Embryonic facial prominence (tissue), 1 donor: ENCODE results near the gene METTL1.

Source experiments
- DNase-seq: peaks from one replicate; pipeline ENCODE4 v3.0.0-alpha.2; 2016; ENCODE audit errors: extremely low spot score

The METTL1 gene

DNA sequence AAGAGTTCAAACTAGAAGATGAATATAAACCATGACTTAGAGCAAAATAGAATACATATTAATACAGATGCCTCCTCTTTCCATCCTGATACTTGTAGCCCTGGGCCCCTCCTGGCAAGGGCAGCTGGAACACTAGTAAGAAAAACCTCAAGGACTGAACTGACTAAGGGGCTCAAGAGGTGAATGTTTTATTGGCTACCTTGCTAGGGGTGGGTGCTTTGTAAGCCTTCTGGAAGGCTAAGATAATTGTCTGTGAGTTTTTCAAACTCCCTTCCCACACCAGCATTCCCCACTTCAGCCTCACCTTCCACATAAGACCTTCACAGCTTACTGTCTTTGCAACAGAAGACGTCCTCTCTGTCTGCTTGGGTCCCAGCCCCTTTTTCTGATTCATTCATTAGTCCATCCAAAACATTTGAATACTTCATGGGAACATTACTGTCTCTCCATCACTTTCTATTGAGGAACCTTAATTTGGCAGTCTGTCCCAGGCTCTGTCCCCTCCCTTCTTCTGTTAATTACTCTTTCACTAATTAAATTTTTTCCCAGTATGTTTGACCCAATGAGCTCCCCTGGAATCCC, 18.1 kb downstream of the METTL1 start:
- DNase-seq: no peak

- no peak for DNase-seq
Observed at GRCh38 chr12:57752668-57753000, 19.3 kb downstream of the METTL1 start.

DNA sequence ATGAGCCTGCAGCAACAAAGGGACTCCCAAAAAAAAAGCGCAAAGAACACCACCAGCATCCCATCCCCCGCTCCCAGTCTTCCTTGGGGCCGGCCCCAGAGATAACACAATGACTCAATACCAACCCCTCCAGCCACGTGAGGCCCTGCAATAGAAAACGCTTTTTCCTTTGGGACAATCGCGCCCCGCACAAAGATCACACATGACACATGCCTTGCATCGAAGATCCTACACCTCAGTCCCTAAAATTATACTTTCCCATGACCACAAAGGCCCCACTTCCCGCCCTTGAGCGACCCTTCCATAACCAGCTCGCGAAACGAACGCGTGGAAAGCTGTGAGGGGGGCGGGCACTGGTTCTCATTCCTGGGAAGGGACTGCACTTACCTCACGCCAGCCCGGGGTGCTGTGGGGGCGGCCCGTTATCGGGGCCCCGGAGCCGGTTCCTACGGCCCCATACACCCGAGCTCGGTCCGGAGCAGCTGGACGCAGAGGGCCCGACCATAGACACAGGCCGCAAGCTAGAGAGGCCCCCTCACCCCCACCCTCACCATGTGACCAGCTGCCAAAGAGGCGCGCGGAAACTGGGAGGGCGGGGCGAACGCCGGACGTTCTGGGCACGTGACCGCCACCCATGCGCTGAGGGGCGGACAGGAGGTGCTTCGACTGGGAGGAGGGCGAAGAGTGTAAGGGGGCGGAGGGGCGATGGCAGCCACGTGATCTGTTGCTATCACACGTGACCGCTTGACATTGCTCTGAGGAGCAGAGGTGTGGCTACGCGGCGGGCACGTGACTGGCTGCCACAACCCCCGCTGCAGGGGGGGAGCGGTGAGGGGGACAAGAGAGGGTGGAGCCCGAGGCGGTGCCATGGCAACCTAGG, 19.9 kb downstream of the METTL1 start, which contains the start of gene CDK4:
CDK4 (minus strand) TSS at position 523 of the 880 bp plus-strand sequence. CDS start 593 bp downstream, outside the sequence.
- peak; percentile 99 for DNase-seq

- DNase-seq: no peak
Observed at GRCh38 chr12:57751432-57751787, 20.5 kb downstream of the METTL1 start.

- DNase-seq: no peak
Observed at GRCh38 chr12:57750561-57751431, 21.1 kb downstream of the METTL1 start.

GRCh38 chr12:57749061-57749460, 22.8 kb downstream of the METTL1 start:
- DNase-seq: no peak

GRCh38 chr12:57746025-57746424, 25.9 kb downstream of the METTL1 start:
- DNase-seq: no peak

DNA sequence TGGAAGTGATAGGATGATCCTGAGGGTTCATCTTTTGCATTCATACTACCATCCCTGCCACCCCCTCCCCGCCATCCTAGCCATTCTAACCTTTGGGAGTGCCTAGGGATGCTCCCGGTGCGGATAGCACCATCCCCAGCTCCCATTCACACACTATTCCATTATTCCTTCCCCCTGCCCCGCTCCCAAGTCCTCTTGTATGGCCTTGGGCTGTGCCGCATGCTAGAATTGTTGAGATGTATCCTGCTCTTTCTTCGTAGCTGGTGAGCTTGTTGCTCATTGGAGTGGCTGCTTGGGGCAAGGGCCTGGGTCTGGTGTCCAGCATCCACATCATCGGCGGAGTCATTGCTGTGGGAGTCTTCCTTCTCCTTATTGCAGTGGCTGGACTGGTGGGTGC, 26.4 kb downstream of the METTL1 start:
- DNase-seq: no peak

DNA sequence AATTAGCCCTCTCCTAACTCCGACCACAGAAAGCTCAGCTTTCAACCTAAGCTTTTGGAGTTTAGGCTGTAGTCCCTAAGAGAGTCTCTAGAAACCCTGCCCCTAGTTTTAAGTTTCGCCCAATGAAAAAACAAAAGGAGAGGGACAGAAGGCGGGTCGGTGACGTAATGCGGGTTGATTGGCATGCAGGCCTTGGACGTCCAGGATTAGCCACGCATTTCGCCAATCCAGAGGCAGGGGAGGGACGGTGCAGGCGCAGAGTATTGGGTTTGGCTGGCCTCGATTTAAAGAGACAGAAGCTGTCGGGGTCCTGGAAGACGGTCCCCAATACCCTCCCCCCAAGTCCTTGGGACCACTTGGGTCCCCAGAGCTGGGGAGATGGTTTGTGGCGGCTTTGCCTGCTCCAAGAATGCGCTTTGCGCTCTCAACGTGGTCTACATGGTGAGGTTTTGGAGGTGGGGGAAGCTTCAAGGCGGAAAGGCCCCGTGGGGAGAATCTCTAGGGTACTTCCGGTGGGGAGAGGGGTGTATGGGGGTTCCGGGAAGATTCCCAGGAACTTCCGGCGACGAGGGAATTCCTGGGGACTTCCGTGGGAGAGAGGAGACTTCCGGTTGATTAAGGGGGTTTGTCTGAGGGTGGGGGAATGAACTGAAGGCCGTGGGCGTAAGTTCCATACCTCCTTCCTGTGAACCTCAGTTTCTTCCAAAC, 27.0 kb downstream of the METTL1 start, which contains the start of gene TSPAN31:
TSPAN31 (plus strand) TSS at position 263 of the 708 bp plus-strand sequence; CDS start at position 379, 116 bp downstream.
- DNase-seq: peak; percentile 98

- no peak for DNase-seq
Observed at GRCh38 chr12:57744194-57744776, 27.6 kb downstream of the METTL1 start.

DNA sequence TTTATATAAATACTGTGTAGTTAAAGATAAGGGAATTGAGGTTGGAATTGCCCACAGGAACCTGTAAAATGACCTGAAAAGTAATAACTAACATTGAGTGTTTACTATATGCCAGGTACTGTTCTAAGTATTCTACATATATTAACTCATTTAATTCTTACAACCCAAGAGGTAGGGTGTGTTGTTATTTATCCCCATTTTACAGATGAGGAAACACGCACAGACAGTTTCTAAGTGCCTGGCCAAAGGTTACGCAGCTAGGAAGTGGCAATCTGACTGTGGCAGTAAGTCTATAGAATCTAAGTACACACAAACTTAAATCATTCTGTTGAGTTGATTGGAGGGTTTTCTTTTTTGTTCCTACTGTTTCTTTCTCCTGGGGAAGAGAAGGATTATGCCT, 28.1 kb downstream of the METTL1 start:
- DNase-seq: no peak

GRCh38 chr12:57741844-57742738, 29.8 kb downstream of the METTL1 start:
- DNase-seq: no peak

- DNase-seq: no peak
Observed at GRCh38 chr12:57741413-57741789, 30.5 kb downstream of the METTL1 start.

DNA sequence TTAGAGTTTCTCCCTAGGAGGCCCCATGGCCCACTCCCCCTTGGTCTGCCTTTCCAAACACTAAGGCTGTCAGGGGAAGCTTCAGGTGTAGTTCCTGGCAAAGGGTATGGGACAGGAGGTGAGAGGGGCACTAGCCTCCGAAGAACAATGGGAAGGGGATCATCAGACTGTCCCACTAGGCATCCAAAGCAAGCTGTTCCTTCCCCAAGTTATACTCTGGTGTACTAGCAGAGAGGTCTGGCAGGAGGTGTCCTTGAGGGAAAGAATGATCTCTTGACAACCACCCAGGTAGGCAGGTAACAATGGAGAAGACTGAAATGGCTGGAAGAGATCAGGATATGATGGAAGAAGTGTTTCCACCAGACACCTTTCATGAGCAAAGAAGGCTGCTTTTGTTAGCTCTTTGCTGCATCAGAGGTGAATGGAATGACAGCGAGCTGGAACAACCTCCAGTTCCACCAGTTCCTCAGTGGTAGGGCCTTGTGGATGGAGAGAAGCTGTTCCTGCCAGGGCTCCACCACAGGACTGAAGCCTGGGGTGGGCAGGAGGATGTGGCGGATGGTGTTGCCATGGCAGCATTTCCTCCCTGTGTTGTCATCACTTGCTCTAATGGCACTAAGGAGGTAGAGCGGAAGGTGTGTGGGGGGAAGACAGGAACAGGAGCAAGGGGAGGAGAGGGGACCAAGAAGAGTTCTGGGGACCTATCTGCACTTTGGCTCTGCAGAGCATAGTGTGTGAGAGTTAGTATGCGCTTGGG, 31.1 kb downstream of the METTL1 start:
- DNase-seq: no peak

GRCh38 chr12:57739914-57740538, 31.9 kb downstream of the METTL1 start:
- DNase-seq: no peak

GRCh38 chr12:57739387-57739786, 32.5 kb downstream of the METTL1 start:
- no peak for DNase-seq

- DNase-seq: no peak
Observed at GRCh38 chr12:57738661-57739237, 33.2 kb downstream of the METTL1 start, which contains the start of gene AGAP2. Gene AGAP2, minus strand, starts transcription at chr12:57738742. Its CDS starts 496 bp downstream, at chr12:57738246.
